ENCODE measurements around the gene TNS1. TPM values are rescaled to one million over a fixed set of nuclear protein-coding genes. Genes with fewer than 3 reads are reported as not detected.

The TNS1 gene
- total and polyA plus RNA-seq, 9 of the 15 experiments (the other 6 are each of a cell fraction or from before 2014, with no cell fraction given), result 0.13 to 2.7 (median 0.77) TPM

GRCh38 chr2:217800433-217801114 is 202.2 kb downstream of the TNS1 start:
- no peaks in the 10 kb centered on the region for H3K9me3 ChIP-seq (replicated peaks; ENCODE audit: control insufficient read depth, insufficient read depth, low read depth, low read length)
- no TSS peak for BruUV-seq (replicated peaks)
- H3K9me1 ChIP-seq (ENCODE audit: control insufficient read depth, insufficient read depth, low read length), result no peaks in the 10 kb centered on the region
- no peaks in the 10 kb centered on the region for H3K36me3 ChIP-seq (ENCODE audit: control insufficient read depth, insufficient read depth, low read length)
- H3K4me1 ChIP-seq (replicated peaks in 1 of 2; ENCODE audit: control insufficient read depth in 2 of 2, insufficient read depth in 2 of 2, low read length in 2 of 2), result peaks cover 8 to 21% of the 10 kb centered on the region in 2 experiments; a peak in 4 of 5 replicates
- no peak overlapping the region for H3K9ac ChIP-seq (ENCODE audit: insufficient read depth in 1 of 2, low read depth in 2 of 2, low read length in 2 of 2)
- no peaks in the 10 kb centered on the region for H3K79me2 ChIP-seq (ENCODE audit: control insufficient read depth, insufficient read depth, low read length)
- H4K20me1 ChIP-seq (replicated peaks; ENCODE audit: control insufficient read depth, insufficient read depth, low read length), result no peaks in the 10 kb centered on the region
- WGBS (ENCODE audit: insufficient coverage, low coverage, missing lambda C conversion rate), result 12% methylated on average over 4 of the region's 10 CpGs
- POLR2A ChIA-PET, result interaction anchor here (0.6 kb wide), 1 partner anchor 76 kb away, joined by 3 read pairs; no protein-coding TSS in a partner anchor
- CTCF ChIA-PET (ENCODE audit: low intra/inter-chr PET ratio), result interaction anchor here (1.7 kb wide), 1 partner anchor 86 kb away, joined by 5 read pairs; no protein-coding TSS in a partner anchor
- no peak overlapping the region for H3K4me2 ChIP-seq (ENCODE audit: insufficient read depth, low read length)
- in situ Hi-C loops (cut with MboI), result no loop called here
- no peak for FAIRE-seq
- no peaks in the 10 kb centered on the region; a peak in 1 of 5 replicates for H3K27me3 ChIP-seq (ENCODE audit: control insufficient read depth in 2 of 2, insufficient read depth in 2 of 2, low read length in 2 of 2)
- H3K4me3 ChIP-seq, result no peak overlapping the region
- ATAC-seq, result no peak
- no peak overlapping the region for H3K27ac ChIP-seq (ENCODE audit: extremely low read depth, low read depth, low read length)
- DNase-seq (ENCODE audit: extremely low read depth in 1 of 4, low spot score in 3 of 4), result no peak
- intact Hi-C loops (cut with micrococcal nuclease), result loop anchor here (5.0 kb wide), 1 partner anchor 82 kb away; no protein-coding TSS in a partner anchor
- H2AFZ ChIP-seq (ENCODE audit: low read depth, low read length), result no peak overlapping the region
- TF ChIP-seq, protein P1, sequence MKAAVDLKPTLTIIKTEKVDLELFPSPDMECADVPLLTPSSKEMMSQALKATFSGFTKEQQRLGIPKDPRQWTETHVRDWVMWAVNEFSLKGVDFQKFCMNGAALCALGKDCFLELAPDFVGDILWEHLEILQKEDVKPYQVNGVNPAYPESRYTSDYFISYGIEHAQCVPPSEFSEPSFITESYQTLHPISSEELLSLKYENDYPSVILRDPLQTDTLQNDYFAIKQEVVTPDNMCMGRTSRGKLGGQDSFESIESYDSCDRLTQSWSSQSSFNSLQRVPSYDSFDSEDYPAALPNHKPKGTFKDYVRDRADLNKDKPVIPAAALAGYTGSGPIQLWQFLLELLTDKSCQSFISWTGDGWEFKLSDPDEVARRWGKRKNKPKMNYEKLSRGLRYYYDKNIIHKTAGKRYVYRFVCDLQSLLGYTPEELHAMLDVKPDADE (conservative IDR thresholded peaks at IDR 0.05; ENCODE audit: control insufficient read depth, low read depth, low read length), result no peak
- TF ChIP-seq GABPB2 (CRISPR knock-in tag; conservative IDR thresholded peaks at IDR 0.05) (no peak), HINFP (tag; conservative IDR thresholded peaks at IDR 0.05; ENCODE audit: low read depth) (no peak), TEAD1 (CRISPR knock-in tag; IDR thresholded peaks at IDR 0.05) (no peak), TAF7 (tag; IDR thresholded peaks at IDR 0.05) (no peak), BCOR (IDR thresholded peaks at IDR 0.05) (no peak), ZNF436 (CRISPR knock-in tag; IDR thresholded peaks at IDR 0.05) (no peak), RBM39 (optimal IDR thresholded peaks at IDR 0.05; ENCODE audit: low read depth, low read length) (no peak), SMAD2 (IDR thresholded peaks at IDR 0.05; ENCODE audit: low read depth, low read length) (no peak), POLR2AphosphoS5 (IDR thresholded peaks at IDR 0.05; ENCODE audit: control insufficient read depth, insufficient read depth, low read depth, low read length) (no peak), TAF15 (IDR thresholded peaks at IDR 0.05; ENCODE audit: low read depth, low read length) (no peak)
- TF ChIP-seq, protein P2, sequence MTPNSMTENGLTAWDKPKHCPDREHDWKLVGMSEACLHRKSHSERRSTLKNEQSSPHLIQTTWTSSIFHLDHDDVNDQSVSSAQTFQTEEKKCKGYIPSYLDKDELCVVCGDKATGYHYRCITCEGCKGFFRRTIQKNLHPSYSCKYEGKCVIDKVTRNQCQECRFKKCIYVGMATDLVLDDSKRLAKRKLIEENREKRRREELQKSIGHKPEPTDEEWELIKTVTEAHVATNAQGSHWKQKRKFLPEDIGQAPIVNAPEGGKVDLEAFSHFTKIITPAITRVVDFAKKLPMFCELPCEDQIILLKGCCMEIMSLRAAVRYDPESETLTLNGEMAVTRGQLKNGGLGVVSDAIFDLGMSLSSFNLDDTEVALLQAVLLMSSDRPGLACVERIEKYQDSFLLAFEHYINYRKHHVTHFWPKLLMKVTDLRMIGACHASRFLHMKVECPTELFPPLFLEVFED (CRISPR knock-in tag; conservative IDR thresholded peaks at IDR 0.05), result no peak
- TF ChIP-seq, protein P3, sequence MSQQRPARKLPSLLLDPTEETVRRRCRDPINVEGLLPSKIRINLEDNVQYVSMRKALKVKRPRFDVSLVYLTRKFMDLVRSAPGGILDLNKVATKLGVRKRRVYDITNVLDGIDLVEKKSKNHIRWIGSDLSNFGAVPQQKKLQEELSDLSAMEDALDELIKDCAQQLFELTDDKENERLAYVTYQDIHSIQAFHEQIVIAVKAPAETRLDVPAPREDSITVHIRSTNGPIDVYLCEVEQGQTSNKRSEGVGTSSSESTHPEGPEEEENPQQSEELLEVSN (IDR thresholded peaks at IDR 0.05; ENCODE audit: borderline replicate concordance in 1 of 2, extremely low read depth in 1 of 2, insufficient read depth in 1 of 2, insufficient read length in 1 of 2, low read depth in 1 of 2, low read length in 1 of 2, poor library complexity in 1 of 2, severe bottlenecking in 1 of 2), result no peak

Data from K562 (cell line).